Naive B cell (primary cell): ENCODE data around the gene DMP1. TPM values are rescaled to one million over a fixed set of nuclear protein-coding genes. Genes with fewer than 3 reads are reported as not detected.

Experiments used
- ATAC-seq, 2 donors: fragments of 150-1000 bp; cut with Tn5 transposase; 2 replicates each; pipeline ENCODE4 v1.10.0; 2021; ENCODE audit warnings: low read depth in 2 of 2, mild to moderate bottlenecking in 2 of 2, moderate library complexity in 2 of 2
- DNase-seq: peaks from one replicate; pipeline ENCODE4 v3.0.0; 2022
- H3K27ac Mint-ChIP-seq, 6 donors: one replicate each; pipeline ENCODE4 v1.8.0; 2020 to 2022; ENCODE audit warnings: mild to moderate bottlenecking in 6 of 6, mixed read lengths in 6 of 6, moderate library complexity in 5 of 6, inconsistent platforms in 2 of 6
- H3K27me3 Mint-ChIP-seq, 3 donors: one replicate each; pipeline ENCODE4 v1.8.0; 2021 to 2022; ENCODE audit warnings: mixed read lengths in 3 of 3, mild to moderate bottlenecking in 1 of 3
- H3K36me3 Mint-ChIP-seq, 2 donors: one replicate each; pipeline ENCODE4 v1.8.0; 2020 to 2022; ENCODE audit warnings: mixed read lengths in 2 of 2, inconsistent platforms in 1 of 2, mild to moderate bottlenecking in 1 of 2
- H3K4me1 Mint-ChIP-seq, 3 donors: one replicate each; pipeline ENCODE4 v1.8.0; 2020 to 2022; ENCODE audit warnings: mixed read lengths in 3 of 3, inconsistent platforms in 1 of 3, mild to moderate bottlenecking in 1 of 3, moderate library complexity in 1 of 3
- H3K4me3 Mint-ChIP-seq, 8 donors: one replicate each; pipeline ENCODE4 v1.8.0; 2020 to 2022; ENCODE audit warnings: mild to moderate bottlenecking in 8 of 8, mixed read lengths in 8 of 8, moderate library complexity in 8 of 8, inconsistent platforms in 2 of 8
- H3K9me3 Mint-ChIP-seq, 7 donors: one replicate each; pipeline ENCODE4 v1.8.0; 2020 to 2022; ENCODE audit warnings: mixed read lengths in 7 of 7, mild to moderate bottlenecking in 5 of 7, inconsistent platforms in 2 of 7, moderate library complexity in 1 of 7
- polyA plus RNA-seq, 6 donors: library from polyadenylated mRNA; unstranded; fragments of 300-500 nt; fragmentation: Illumina TruSeq; gene quantifications; one replicate each; pipeline ENCODE4 v1.2.3, GENCODE V29; 2021; ENCODE audit warnings: low read depth in 6 of 6

The DMP1 gene
- polyA plus RNA-seq, 6 donors from 2014 or later: not detected

GRCh38 chr4:87697945-87698344 is 47.9 kb downstream of the DMP1 start:
- DNase-seq (no peak), ATAC-seq (no peak)
- Mint-ChIP-seq H3K36me3 (peaks cover 0 to 7% of the 10 kb centered on the region in 2 donors), H3K4me3 (no peak overlapping the region), H3K4me1 (no peaks in the 10 kb centered on the region), H3K9me3 (peaks cover 5 to 24% (median 11%) of the 10 kb centered on the region in 7 donors), H3K27ac (no peak overlapping the region), H3K27me3 (peaks cover 0 to 10% (median 5%) of the 10 kb centered on the region in 3 donors)

GRCh38 chr4:87698394-87698793 is 48.3 kb downstream of the DMP1 start:
- no peak for ATAC-seq

GRCh38 chr4:87704001-87704400 is 53.9 kb downstream of the DMP1 start:
- H3K36me3 Mint-ChIP-seq: no peaks in the 10 kb centered on the region
- no peak overlapping the region for H3K27ac Mint-ChIP-seq
- no peaks in the 10 kb centered on the region for H3K9me3 Mint-ChIP-seq
- H3K27me3 Mint-ChIP-seq: peaks cover under 1 to 25% (median 14%) of the 10 kb centered on the region in 3 donors
- no peak for ATAC-seq
- no peak overlapping the region for H3K4me3 Mint-ChIP-seq
- no peak for DNase-seq
- no peaks in the 10 kb centered on the region for H3K4me1 Mint-ChIP-seq

More at GRCh38 chr4:87698394-87698793, 48.3 kb downstream of the DMP1 start:
- Mint-ChIP-seq H3K27me3 (peaks cover 0 to 10% (median 5%) of the 10 kb centered on the region in 3 donors), H3K9me3 (peaks cover under 1 to 19% (median 6%) of the 10 kb centered on the region in 7 donors), H3K4me3 (no peak overlapping the region), H3K27ac (no peak overlapping the region), H3K36me3 (peaks cover 0 to 2% of the 10 kb centered on the region in 2 donors), H3K4me1 (no peaks in the 10 kb centered on the region)
- no peak for DNase-seq

GRCh38 chr4:87707279-87707918 is 57.3 kb downstream of the DMP1 start:
- ATAC-seq: no peak
- Mint-ChIP-seq H3K27ac (no peak overlapping the region), H3K9me3 (peaks cover 0 to 1% (median 0%) of the 10 kb centered on the region in 7 donors), H3K4me3 (no peak overlapping the region), H3K36me3 (no peaks in the 10 kb centered on the region), H3K27me3 (peaks cover 4 to 27% (median 17%) of the 10 kb centered on the region in 3 donors), H3K4me1 (no peaks in the 10 kb centered on the region)
- DNase-seq: no peak

Other genes starting within 250 kb of the DMP1 start
- gene NUDT9, start 227.7 kb upstream of the DMP1 start, polyA plus RNA-seq: 10 to 100 TPM; 16.3 to 27.1 (median 19.2) TPM
- gene SPARCL1, start 120.9 kb upstream of the DMP1 start, polyA plus RNA-seq: under 1 TPM in 1 of 6 donors, not detected in 5; 0.15 TPM
- gene DSPP, start 41.8 kb upstream of the DMP1 start, polyA plus RNA-seq: not detected
- not detected for gene IBSP, start 149.3 kb downstream of the DMP1 start, polyA plus RNA-seq
- gene MEPE, start 182.7 kb downstream of the DMP1 start, polyA plus RNA-seq: not detected